Activated T-cell treated with anti-CD3 and anti-CD28 coated beads for 48 hours (primary cell): ENCODE results near the gene SAXO1.
"Not testable (repeated sequence)": the region's sequence is repeated elsewhere in the genome, so short reads cannot be mapped to it uniquely, and the experiment has no call there.

Experiments used
- DNase-seq: peaks from one replicate; pipeline ENCODE4 v3.0.0-alpha.2; 2020; ENCODE audit warnings: low read depth

SAXO1 gene

GRCh38 chr9:19033015-19033414 is at the start of gene SAXO1:
Gene SAXO1 (minus strand): TSS chr9:19033209. CDS start chr9:19032908, 301 bp downstream.
- DNase-seq, result no peak

- DNase-seq, result no peak
Observed at GRCh38 chr9:19074836-19075235, 41.8 kb upstream of the SAXO1 start.

- no peak for DNase-seq
Observed at GRCh38 chr9:19074229-19074628, 41.2 kb upstream of the SAXO1 start.

GRCh38 chr9:19057033-19057432 is 24.0 kb upstream of the SAXO1 start:
- no peak for DNase-seq

GRCh38 chr9:19050637-19051591 is 17.9 kb upstream of the SAXO1 start:
- no peak for DNase-seq

GRCh38 chr9:19049917-19050636 is 17.1 kb upstream of the SAXO1 start:
- no peak for DNase-seq

- DNase-seq, result peak; percentile 93
Observed at GRCh38 chr9:19048966-19049916, 16.2 kb upstream of the SAXO1 start, which contains the start of gene RRAGA. Gene RRAGA (plus strand): TSS chr9:19049427. CDS start chr9:19049660, 233 bp downstream.

GRCh38 chr9:19036611-19037010 is 3.6 kb upstream of the SAXO1 start:
- no peak for DNase-seq

GRCh38 chr9:19032406-19032805 is 603 bp downstream of the SAXO1 start:
- no peak for DNase-seq

GRCh38 chr9:19030899-19031298 is 2.1 kb downstream of the SAXO1 start:
- DNase-seq, result no peak

- peak; percentile 7 for DNase-seq
Observed at GRCh38 chr9:19028835-19029451, 4.1 kb downstream of the SAXO1 start.

- DNase-seq, result no peak
Observed at GRCh38 chr9:19027825-19028224, 5.2 kb downstream of the SAXO1 start.

- DNase-seq, result no peak
Observed at GRCh38 chr9:19026375-19026774, 6.6 kb downstream of the SAXO1 start.

GRCh38 chr9:19023078-19023477 is 9.9 kb downstream of the SAXO1 start:
- DNase-seq, result no peak

- no peak for DNase-seq
Observed at GRCh38 chr9:19022206-19022605, 10.8 kb downstream of the SAXO1 start.

GRCh38 chr9:19021649-19022048 is 11.4 kb downstream of the SAXO1 start:
- not testable (repeated sequence) for DNase-seq

- no peak for DNase-seq
Observed at GRCh38 chr9:19020886-19021455, 12.0 kb downstream of the SAXO1 start.

- DNase-seq, result no peak
Observed at GRCh38 chr9:19018201-19018600, 14.8 kb downstream of the SAXO1 start.

GRCh38 chr9:19009391-19009965 is 23.5 kb downstream of the SAXO1 start:
- no peak for DNase-seq

GRCh38 chr9:19000133-19000532 is 32.9 kb downstream of the SAXO1 start:
- DNase-seq, result no peak
